ENCODE results near the gene MEGF6. TPM values are rescaled to one million over a fixed set of nuclear protein-coding genes. Genes with fewer than 3 reads are reported as not detected.

MEGF6 gene
- total and polyA plus RNA-seq, 2 of the 8 experiments (the other 6 are each of a cell fraction or from before 2014, with no cell fraction given), result 4.1 to 14.8 TPM

- TF ChIP-seq CHD7 (IDR thresholded peaks at IDR 0.05; ENCODE audit: insufficient replicate concordance, low read length) (no peak), JUN (IDR thresholded peaks at IDR 0.05; ENCODE audit: low read depth, low read length) (no peak), SAP30 (IDR thresholded peaks at IDR 0.05; ENCODE audit: insufficient read depth, insufficient replicate concordance, low read length) (no peak)
Measured at GRCh38 chr1:3468236-3469103, 142.8 kb downstream of the MEGF6 start (continued).

All from H1 (cell line).